HG02981 (cell line): ENCODE results near the gene FUZ.

Experiments used
- ATAC-seq: cut with Tn5 transposase; IDR thresholded peaks from one replicate; pipeline ENCODE4 v1.9.1; 2021; ENCODE audit warnings: mild to moderate bottlenecking, moderate library complexity; ENCODE audit not compliant: unreplicated experiment

FUZ gene, protein sequence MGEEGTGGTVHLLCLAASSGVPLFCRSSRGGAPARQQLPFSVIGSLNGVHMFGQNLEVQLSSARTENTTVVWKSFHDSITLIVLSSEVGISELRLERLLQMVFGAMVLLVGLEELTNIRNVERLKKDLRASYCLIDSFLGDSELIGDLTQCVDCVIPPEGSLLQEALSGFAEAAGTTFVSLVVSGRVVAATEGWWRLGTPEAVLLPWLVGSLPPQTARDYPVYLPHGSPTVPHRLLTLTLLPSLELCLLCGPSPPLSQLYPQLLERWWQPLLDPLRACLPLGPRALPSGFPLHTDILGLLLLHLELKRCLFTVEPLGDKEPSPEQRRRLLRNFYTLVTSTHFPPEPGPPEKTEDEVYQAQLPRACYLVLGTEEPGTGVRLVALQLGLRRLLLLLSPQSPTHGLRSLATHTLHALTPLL

DNA sequence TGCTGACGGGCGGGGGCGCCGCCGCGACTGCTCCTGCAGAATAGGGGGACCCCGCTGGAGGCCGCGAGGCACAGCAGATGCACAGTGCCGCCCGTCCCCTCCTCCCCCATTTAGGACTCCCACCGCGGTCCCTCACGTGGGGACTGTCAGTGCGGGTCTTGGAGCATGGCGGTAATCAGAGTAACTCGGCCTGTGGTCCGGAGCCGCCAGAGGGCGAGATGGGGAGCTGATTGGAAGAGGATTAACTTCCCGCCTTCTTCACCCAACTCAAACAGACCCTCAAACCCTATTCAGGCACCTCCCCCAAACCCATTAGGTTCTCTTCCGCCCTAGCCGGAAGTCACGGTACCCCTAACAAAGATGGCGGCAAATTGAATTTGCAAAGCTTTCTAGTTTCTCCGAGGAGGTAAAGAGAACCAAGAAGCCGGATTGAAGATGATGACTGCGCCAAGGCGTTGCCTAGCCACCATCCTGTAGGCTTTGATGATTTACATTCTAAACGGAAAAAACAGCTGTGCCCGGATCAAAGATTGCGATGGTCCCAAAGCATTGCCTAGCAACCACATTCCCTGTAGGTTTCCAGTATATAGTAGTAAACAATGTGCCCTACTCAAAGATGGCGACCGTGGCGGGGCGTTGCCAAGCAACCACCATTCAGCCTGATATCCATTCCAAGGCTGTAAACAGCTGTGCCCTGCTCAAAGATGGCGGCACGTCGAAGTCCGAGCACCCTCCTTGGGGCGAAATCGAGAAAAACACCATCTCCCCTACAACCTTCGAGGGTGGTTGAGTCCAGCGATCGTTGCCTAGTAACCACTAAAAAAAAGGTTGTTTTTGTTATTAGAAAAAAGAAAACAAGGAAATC, at the start of gene FUZ:
TSS of gene FUZ (minus strand) at position 296 of the 865 bp plus-strand sequence. CDS start at position 110, 186 bp downstream.
- ATAC-seq = peak; percentile 48

DNA sequence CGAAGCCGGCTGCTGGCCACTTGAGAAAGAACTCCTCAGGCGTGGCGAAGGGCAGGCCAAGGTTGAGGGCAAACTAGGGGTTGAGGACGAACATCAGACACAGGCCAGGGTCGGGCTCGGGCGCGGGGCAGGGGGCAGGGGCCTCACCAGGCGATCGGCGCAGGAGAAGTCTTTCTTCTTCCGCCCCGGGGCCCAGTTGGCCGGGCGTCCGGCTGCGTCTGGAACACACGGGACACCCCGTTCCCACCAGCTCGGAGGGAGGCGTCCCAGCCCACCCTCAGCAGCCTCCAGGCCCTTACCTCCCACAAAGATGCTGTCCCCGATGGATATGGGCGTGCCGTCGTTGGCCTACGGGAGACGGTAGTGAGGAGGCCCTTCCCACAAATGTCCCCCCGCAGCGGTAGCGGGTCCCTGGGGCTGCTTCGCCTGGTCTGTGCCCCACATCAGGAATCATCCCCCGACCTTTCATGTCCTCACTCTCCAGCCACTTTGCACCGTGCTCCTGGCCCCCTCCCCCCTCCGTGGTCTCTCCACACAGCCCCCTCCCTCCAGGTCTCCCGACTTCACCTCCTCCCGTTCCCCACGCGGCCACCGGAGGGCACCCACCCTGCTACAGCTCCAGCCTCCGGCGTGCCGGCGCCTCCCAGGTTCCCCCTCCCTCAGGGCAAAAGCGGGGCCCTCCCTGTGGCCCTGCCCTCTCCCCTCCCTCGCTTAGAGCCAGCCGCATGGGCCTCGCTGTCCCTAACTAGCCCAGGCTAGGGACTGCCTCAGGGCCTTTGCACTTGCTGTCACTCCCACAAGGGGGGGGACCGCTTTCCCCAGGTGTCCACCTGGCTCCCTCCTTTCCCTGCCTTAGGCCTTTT, 49.5 kb upstream of the FUZ start:
- ATAC-seq = no peak

DNA sequence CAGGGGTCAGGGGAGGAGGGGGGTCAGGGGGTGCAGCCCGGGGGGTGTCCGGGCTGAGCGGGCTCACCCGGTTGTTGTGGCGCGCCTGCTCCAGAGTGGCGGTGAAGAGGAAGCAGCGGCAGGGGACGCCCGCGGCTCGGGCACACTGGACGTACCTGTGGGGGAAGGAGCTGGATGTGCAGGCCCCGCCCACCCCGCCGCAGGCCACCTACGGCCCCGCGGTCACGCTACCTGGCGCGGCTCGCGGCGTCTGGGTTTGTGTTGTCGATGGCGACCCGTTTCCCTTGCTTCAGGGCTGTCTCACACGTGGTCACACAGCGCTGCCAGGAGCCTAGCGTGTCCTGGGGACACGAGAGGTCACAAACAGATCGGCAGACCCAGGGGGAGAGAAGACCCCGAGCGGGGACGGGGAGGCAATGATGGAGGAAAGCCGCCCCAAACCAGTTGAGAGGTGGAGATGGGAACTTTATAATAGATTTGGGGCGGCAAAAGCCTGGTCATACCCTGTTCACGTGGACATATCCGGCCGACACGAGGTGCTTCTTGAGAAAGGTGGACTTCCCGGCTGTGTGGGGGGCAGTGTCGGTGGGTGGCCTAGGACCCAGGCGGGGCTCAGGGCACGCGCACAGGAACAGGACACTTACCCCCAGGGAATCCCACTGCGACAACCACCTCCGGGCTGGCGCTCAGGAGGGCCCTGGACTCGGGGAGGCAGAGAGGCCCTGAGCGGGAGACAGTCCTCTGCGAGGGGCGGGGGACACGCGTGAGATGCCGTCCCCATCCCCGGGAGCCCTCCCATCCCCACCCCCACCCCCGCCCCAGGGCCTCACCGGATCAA, 48.7 kb upstream of the FUZ start:
- no peak for ATAC-seq

DNA sequence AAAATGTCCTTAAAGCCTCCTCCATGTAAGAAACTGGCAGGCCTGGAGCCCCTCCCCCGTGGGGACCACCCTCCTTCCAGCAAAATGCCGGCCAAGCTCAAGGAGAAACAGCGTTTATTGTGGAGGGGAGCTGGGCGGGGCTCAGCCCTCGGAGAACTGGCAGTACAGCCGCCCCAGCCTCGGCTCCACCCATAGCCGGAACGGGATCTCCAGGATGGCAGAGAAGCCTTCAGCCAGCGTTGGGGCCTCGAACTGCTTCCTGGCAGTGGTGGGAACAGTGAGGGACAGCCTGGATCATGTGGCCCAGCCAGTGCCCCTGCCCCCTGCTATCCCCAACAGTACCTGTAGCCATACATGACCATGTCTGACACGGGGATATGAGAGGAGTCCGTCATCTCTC, 48.0 kb upstream of the FUZ start:
- ATAC-seq = no peak

DNA sequence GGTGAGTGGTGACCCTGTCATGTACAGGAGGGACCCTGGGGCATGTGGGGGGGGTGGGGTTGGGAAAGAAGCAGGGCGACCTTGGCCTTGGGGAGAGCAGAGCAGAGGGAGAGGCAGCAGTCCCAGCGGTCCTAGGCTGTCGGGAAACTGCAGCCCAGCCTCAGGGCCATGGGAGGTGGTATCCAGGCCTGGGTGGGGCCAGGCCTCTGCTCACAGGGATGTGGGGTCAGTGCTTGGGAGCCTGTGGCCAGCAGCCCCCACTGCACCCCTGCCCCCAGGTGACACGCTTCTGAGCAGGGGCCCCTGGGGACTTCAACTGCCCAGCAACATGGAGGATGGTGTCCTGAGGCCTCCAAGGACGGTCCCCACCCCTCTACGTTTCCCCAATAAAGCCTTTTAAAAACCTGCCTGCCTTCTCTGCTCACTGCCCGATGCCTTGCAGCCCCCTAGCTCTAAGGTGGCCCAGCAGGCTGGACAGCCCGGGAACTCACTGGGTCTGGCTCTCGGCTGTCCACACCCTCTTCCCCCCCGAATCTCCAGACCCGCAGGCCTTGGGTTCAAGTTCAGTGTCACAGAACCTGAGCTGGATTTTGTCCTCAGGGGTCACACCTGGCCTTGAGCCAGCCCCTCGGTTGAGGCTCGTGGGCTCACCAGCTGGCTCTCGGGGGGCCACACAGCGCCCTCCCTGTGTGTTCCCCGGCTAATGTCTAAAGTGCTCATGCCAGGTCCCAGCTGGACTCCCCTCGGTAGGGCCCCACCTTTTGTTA, 47.4 kb upstream of the FUZ start:
- ATAC-seq = no peak

DNA sequence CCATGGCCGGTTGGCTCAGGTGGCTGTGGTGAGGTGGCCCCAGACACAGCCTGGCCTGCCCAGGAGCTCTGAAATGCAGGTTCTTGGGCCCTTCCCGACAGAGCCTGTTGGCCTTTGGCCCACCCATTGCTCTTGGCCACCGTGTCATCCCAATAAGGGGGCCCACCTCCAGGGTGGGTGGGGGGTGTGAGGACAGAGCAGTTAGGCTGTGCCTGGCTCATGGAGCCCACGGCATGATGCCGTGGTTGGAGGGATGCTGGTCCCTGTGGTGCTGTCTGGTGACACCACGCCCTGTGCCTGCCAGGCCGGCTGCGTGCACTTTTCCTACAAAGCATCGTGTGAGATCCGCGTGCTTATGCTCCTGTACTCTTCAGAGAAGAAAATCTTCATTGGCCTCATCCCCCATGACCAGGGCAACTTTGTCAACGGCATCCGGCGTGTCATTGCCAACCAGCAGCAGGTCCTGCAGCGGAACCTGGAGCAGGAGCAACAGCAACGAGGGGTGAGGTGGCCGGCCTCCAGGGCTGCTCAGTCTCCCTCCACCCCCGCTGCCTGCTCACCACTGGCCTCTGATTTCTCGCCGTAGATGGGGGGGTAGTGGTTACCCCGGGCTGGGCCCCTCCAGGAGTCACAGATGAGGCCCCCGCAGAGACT, 46.7 kb upstream of the FUZ start:
- ATAC-seq = no peak

DNA sequence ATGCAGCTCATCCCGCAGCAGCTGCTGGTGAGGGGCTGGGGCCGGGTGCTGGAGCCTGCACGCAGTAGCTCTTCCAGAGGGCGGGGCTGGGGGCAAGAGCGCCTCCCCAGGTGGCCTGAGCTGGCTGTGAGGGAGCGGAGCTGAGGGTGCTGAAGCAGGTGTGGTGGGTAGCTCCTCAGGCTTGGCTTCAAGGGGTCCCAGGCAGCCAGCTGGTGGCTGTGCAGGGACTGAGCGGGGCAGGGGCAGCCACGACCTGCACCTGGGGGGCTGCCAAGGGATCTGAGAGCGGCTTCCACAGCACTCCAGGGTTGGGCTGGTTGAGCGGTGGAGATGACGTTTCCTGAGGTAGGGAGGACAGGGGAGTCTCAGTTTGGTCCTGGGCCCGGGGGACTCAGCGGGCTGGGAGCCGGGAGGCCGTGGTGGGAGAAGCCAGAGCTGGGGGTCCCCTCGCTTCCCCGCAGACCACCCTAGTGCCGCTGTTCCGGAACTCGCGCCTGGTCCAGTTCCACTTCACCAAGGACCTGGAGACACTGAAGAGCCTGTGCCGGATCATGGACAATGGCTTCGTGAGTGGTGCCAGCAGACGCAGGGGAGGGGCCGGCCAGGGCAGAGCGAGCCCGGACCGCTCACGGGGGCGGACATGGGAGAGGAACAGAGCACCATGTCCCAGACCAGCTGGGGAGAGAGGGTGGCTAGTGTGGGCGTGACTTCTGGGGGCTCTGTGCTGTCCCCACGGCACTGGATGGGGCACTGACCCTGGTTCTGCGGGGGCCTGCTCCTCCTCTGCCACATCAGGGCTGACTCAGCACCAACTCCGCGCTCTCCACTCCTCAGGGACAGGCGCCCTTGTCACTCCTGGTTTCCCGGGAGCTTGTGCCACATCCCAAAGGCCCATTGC, 45.2 kb upstream of the FUZ start:
- ATAC-seq = no peak

DNA sequence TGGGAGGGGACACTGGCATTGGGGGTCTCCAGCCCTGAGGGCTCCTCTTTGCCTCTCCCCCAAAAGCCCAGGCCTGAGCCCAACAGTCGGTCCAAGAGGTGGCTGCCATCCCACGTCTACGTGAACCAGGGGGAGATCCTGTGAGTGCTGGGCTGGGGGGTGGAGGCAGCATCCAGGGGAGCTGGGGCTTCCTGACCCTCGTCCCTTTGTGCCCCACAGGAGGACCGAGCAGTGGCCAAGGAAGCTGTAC, 44.7 kb upstream of the FUZ start:
- ATAC-seq = no peak

DNA sequence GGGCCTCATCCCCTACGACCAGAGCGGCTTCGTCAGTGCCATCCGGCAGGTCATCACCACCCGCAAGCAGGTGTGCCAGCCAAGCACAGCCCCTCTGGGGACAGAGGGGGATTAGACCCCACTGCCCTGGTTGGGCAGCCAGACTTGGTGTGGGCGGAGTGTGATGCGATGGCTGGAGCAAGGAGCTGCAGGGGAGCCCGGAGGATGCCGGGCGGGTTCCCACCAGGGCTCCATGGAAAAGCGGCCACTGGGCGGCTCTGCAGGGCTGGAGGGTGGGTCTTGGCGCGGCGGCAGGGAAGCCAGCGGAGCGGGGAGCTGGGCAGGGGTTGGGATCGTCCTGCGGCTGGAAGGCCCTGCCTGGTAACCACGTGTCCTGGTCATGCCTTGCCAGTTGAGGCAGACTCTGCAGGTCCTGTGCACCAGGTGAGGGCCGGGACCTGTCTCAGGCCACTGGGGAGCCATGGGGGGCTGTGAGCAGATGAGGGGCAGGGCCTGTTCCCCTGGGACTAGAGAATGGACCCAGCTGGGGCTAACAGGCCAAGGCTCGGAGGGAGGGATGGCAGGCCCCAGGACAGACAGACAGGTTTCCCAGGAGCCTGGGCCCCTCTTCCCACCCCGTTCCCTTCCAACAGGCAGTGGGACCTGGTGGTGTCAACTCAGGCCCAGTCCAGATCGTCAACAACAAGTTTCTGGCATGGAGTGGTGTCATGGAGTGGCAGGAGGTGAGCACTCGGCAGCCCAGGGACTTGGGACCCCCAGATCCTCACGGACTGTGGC, 44.2 kb upstream of the FUZ start:
- no peak for ATAC-seq

DNA sequence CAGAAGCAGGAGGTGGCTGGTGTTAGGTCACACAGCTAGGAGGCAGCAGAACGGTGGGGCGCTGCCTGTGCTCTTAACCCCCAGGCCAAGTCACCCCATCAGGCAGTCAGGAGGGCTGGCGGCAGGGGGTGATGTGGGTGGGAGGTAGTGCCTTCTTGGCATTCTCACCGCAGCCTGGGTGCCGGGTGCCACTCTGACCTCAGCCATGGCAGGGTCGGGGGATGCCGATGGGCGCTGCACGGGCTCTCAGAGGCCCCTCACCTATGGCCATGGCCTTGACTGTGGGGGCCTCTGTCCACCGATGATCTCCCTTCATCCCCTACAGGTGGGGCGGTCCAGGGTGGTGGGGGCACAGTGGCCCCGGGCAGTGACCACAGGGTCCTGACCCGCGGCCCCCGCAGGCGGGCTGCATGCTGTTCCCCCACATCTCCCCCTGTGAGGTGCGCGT, 43.5 kb upstream of the FUZ start:
- no peak for ATAC-seq

DNA sequence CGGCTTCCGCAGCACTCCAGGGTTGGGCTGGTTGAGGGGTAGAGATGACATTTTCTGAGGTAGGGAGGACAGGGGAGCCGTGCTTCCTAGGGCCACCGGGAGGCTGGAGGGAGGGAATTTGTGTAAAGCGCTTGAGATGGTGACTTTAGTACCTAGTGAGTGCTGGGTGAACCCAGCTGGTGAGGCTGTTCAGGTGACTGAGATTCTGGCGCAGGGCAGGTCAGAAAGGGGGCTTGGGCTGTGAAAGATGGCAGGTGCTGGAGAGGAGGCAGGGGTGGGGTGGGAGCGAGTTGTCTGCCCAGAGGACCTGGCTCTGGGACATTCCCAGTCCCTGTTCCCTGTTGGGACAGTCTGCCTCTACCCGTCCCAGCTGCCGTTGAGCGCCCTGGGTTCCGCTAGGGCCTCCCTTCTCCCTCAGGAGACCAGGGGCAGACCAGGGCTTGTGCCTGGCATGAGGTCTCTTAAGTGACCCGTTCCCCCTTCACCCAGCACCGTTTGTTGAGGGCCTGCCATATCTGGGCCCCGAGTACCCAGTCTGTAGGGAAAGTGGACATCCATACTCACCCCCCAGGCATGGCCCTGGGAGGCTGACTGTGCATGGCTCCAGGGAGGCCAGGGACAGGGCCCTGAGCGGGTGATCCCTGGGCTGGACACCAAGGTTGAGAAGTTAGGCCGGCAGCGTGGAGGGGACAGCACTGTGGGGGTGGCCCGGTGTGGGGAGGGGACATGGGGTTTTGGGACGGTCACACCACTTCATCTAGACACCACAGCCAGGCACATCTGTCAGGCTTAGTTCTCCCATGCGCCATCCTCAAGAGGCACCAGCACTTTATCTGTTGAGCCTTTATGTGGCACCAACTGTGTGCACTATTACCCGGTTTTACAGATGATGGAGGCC, 42.8 kb upstream of the FUZ start:
- ATAC-seq = no peak

DNA sequence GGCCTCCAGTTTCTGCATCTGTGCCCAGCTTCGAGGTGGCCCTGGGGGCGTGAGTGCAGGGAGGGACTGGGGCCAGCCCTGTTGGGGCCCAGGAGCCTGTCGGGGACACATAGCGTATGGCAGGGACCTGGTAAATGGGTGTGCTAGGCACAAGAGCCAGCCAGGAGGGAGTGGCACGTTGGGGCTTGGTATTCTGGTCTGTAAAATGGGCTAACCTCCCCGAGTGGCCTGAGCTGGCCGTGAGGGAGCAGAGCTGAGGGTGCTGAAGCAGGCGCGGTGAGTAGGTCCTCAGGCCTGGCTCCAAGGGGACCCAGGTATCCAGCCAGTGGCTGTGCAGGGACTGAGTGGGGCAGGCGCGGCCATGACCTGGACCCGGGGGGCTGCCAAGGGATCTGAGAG, 42.2 kb upstream of the FUZ start:
- ATAC-seq = no peak

DNA sequence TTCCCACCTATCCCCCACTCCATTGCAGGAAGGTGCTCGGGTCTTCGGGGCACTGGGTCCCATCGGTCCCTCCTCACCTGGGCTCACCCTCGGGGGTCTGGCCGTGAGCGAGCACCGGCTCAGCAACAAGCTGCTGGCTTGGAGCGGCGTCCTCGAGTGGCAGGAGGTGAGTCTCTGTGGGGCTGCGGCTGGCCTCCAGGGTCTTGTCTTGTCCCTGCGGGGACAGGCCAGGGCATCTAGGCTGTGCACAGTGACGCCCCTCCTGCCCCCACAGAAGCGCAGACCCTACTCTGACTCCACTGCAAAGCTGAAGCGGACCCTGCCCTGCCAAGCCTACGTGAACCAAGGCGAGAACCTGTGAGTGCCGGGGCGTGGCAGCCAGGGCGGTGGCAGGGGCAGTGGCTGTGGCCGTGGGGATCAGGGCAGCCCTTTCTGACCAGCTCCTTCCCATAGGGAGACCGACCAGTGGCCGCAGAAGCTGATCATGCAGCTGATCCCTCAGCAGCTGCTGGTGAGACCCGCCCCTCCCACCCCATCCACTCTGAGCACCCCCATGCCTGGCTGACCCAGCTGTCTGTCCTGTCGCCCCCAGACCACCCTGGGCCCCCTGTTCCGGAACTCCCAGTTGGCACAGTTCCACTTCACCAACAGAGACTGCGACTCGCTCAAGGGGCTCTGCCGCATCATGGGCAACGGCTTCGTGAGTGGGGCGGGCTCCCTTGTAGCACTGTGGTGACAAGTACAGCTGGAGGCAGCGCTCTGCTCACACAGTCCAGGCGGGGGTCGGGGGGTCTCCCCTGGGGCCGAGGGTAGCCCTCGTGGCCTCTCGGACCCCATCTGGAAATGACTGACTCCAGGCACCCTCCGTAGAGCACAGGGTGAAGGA, 41.5 kb upstream of the FUZ start:
- no peak for ATAC-seq

DNA sequence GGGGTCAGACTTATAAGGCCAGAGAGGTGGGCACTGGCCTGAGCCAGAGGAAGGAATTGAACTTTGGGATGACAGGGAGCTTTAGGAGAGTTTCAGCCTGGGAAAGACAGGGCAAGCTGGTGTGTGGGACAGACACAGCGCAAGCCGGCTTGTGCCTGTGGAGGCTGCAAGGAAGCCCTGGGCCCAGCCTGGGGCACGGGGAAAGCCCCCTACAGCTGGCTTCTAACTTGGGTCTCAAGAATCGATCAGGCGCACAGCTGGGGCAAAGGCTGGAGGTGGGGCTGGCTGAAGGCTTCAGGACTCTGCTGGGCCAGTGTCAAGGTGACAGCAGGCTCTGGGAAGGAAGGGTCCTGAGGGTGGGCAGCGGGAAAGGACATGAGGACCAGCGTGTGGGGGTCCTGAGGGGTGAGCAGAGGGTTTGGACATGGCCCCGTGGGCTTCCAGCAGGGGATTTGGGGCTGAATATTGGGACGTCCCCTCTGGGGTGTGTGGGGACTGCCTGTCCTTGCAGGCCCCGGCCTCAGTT, 40.8 kb upstream of the FUZ start:
- no peak for ATAC-seq

DNA sequence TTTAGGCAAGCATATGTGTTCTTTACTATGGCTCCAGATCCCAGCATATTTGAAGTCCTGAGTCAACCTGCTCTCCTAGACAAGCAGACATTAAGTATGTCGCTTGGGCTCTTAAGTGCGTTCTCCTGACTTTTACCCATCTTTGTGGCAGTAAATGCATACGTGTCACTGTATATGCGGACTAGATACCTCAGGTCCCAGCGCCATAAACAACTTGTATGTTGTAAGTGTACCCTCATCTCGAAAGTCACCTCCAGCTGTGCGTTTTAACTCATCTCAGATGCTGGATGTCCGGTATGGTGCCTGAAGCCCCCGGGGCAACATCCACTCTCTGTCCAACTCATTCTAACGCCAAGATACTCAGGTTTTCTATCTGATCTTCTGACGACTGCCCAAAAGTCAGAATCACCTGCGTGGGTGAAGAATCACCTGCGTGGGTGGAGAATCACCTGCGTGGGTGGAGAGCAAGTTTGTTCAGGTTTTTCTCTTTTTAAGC, 39.6 kb upstream of the FUZ start:
- no peak for ATAC-seq
